ENCODE results near the gene REC114.
"Not testable (repeated sequence)": the region's sequence is repeated elsewhere in the genome, so short reads cannot be mapped to it uniquely, and the experiment has no call there.

Gene REC114

GRCh38 chr15:73455876-73456275 lies 12.9 kb downstream of the REC114 start:
- no peak for DNase-seq (ENCODE audit: low read depth, low spot score)

- DNase-seq (ENCODE audit: low read depth, low spot score): no peak
Observed at GRCh38 chr15:73457334-73457733, 14.4 kb downstream of the REC114 start.

- DNase-seq (ENCODE audit: low read depth, low spot score): no peak
Observed at GRCh38 chr15:73460662-73461061, 17.7 kb downstream of the REC114 start.

- no peak for DNase-seq (ENCODE audit: low read depth, low spot score)
Observed at GRCh38 chr15:73464602-73465001, 21.6 kb downstream of the REC114 start.

- DNase-seq (ENCODE audit: low read depth, low spot score): no peak
Observed at GRCh38 chr15:73467758-73468157, 24.8 kb downstream of the REC114 start.

GRCh38 chr15:73474785-73475184 lies 31.8 kb downstream of the REC114 start:
- no peak for DNase-seq (ENCODE audit: low read depth, low spot score)

- no peak for DNase-seq (ENCODE audit: low read depth, low spot score)
Observed at GRCh38 chr15:73476704-73477216, 33.8 kb downstream of the REC114 start.

GRCh38 chr15:73480050-73480449 lies 37.1 kb downstream of the REC114 start:
- no peak for DNase-seq (ENCODE audit: low read depth, low spot score)

- no peak for DNase-seq (ENCODE audit: low read depth, low spot score)
Observed at GRCh38 chr15:73482166-73482565, 39.2 kb downstream of the REC114 start.

- DNase-seq (ENCODE audit: low read depth, low spot score): no peak
Observed at GRCh38 chr15:73483053-73483452, 40.1 kb downstream of the REC114 start.

GRCh38 chr15:73485372-73485771 lies 42.4 kb downstream of the REC114 start:
- DNase-seq (ENCODE audit: low read depth, low spot score): no peak

- DNase-seq (ENCODE audit: low read depth, low spot score): not testable (repeated sequence)
Observed at GRCh38 chr15:73485885-73486284, 42.9 kb downstream of the REC114 start.

- DNase-seq (ENCODE audit: low read depth, low spot score): no peak
Observed at GRCh38 chr15:73488698-73489097, 45.7 kb downstream of the REC114 start.

- no peak for DNase-seq (ENCODE audit: low read depth, low spot score)
Observed at GRCh38 chr15:73493922-73494321, 51.0 kb downstream of the REC114 start.

- no peak for DNase-seq (ENCODE audit: low read depth, low spot score)
Observed at GRCh38 chr15:73495181-73495580, 52.2 kb downstream of the REC114 start.

GRCh38 chr15:73500696-73501095 lies 57.7 kb downstream of the REC114 start:
- DNase-seq (ENCODE audit: low read depth, low spot score): no peak

- DNase-seq (ENCODE audit: low read depth, low spot score): no peak
Observed at GRCh38 chr15:73504885-73505284, 61.9 kb downstream of the REC114 start.

GRCh38 chr15:73515527-73515926 lies 72.6 kb downstream of the REC114 start:
- no peak for DNase-seq (ENCODE audit: low read depth, low spot score)

- DNase-seq (ENCODE audit: low read depth, low spot score): no peak
Observed at GRCh38 chr15:73517566-73517965, 74.6 kb downstream of the REC114 start.

GRCh38 chr15:73518180-73518862 lies 75.4 kb downstream of the REC114 start:
- no peak for DNase-seq (ENCODE audit: low read depth, low spot score)

GRCh38 chr15:73518876-73519733 lies 76.1 kb downstream of the REC114 start:
- DNase-seq (ENCODE audit: low read depth, low spot score): no peak

GRCh38 chr15:73522011-73522410 lies 79.0 kb downstream of the REC114 start:
- no peak for DNase-seq (ENCODE audit: low read depth, low spot score)

GRCh38 chr15:73524919-73525318 lies 82.0 kb downstream of the REC114 start:
- no peak for DNase-seq (ENCODE audit: low read depth, low spot score)

Measured in smooth muscle cell of the brain vasculature (primary cell).